HL-60/S4 (cell line): ENCODE measurements around the gene HDAC5.
"Not testable (repeated sequence)": the region's sequence is repeated elsewhere in the genome, so short reads cannot be mapped to it uniquely, and the experiment has no call there.

Source experiments
- in situ Hi-C: fragments of 300-500 bp; cut with MboI; formaldehyde crosslinking; loops from 2 replicates; pipeline ENCODE4 v1.14.3; 2022; ENCODE audit warnings: low sequenced_read_pairs

The HDAC5 gene

GRCh38 chr17:44112284-44113280 is 10.9 kb downstream of the HDAC5 start:
- in situ Hi-C loops = no loop called here

GRCh38 chr17:44111777-44112176 is 11.7 kb downstream of the HDAC5 start:
- in situ Hi-C loops = no loop called here

GRCh38 chr17:44110823-44111633 is 12.4 kb downstream of the HDAC5 start:
- in situ Hi-C loops = no loop called here

- in situ Hi-C loops = no loop called here
Measured at GRCh38 chr17:44110011-44110686, 13.3 kb downstream of the HDAC5 start.

- in situ Hi-C loops = no loop called here
Measured at GRCh38 chr17:44109312-44109630, 14.2 kb downstream of the HDAC5 start.

GRCh38 chr17:44108440-44109311 is 14.8 kb downstream of the HDAC5 start:
- in situ Hi-C loops = no loop called here

GRCh38 chr17:44106801-44107200 is 16.6 kb downstream of the HDAC5 start:
- in situ Hi-C loops = no loop called here

- in situ Hi-C loops = no loop called here
Measured at GRCh38 chr17:44105941-44106340, 17.5 kb downstream of the HDAC5 start.

GRCh38 chr17:44105483-44105882 is 18.0 kb downstream of the HDAC5 start:
- in situ Hi-C loops = no loop called here

- in situ Hi-C loops = no loop called here
Measured at GRCh38 chr17:44102849-44103622, 20.4 kb downstream of the HDAC5 start.

GRCh38 chr17:44101858-44102257 is 21.6 kb downstream of the HDAC5 start:
- in situ Hi-C loops = not testable (repeated sequence)

GRCh38 chr17:44097110-44097958 is 26.1 kb downstream of the HDAC5 start:
- in situ Hi-C loops = no loop called here

GRCh38 chr17:44095647-44096496 is 27.6 kb downstream of the HDAC5 start:
- in situ Hi-C loops = no loop called here

- in situ Hi-C loops = no loop called here
Measured at GRCh38 chr17:44095388-44095646, 28.1 kb downstream of the HDAC5 start.

GRCh38 chr17:44094701-44095387 is 28.6 kb downstream of the HDAC5 start:
- in situ Hi-C loops = no loop called here

- in situ Hi-C loops = no loop called here
Measured at GRCh38 chr17:44093231-44093900, 30.1 kb downstream of the HDAC5 start.

GRCh38 chr17:44092051-44092450 is 31.4 kb downstream of the HDAC5 start:
- in situ Hi-C loops = no loop called here
